GM21737 (cell line): ENCODE measurements around the gene HYAL1.
"Not testable (repeated sequence)": the region's sequence is repeated elsewhere in the genome, so short reads cannot be mapped to it uniquely, and the experiment has no call there.

Source experiments
- ATAC-seq: cut with Tn5 transposase; IDR thresholded peaks from one replicate; pipeline ENCODE4 v1.9.1; 2021; ENCODE audit warnings: mild to moderate bottlenecking, moderate library complexity; ENCODE audit not compliant: unreplicated experiment

The HYAL1 gene

GRCh38 chr3:50275141-50275995, 28.0 kb downstream of the HYAL1 start:
- ATAC-seq, result no peak

- ATAC-seq, result no peak
Observed at GRCh38 chr3:50274371-50275104, 28.8 kb downstream of the HYAL1 start.

GRCh38 chr3:50273689-50274065, 29.7 kb downstream of the HYAL1 start:
- no peak for ATAC-seq

- peak; percentile 87 for ATAC-seq
Observed at GRCh38 chr3:50272911-50273688, 30.3 kb downstream of the HYAL1 start.

- ATAC-seq, result not testable (repeated sequence)
Observed at GRCh38 chr3:50272538-50272910, 30.9 kb downstream of the HYAL1 start.

- no peak for ATAC-seq
Observed at GRCh38 chr3:50271314-50271936, 31.9 kb downstream of the HYAL1 start.

- ATAC-seq, result no peak
Observed at GRCh38 chr3:50270422-50271224, 32.8 kb downstream of the HYAL1 start.

- ATAC-seq, result no peak
Observed at GRCh38 chr3:50269977-50270413, 33.4 kb downstream of the HYAL1 start.

GRCh38 chr3:50269460-50269859, 33.9 kb downstream of the HYAL1 start:
- no peak for ATAC-seq

GRCh38 chr3:50268703-50269451, 34.5 kb downstream of the HYAL1 start, which contains the start of gene SEMA3B:
Gene SEMA3B, plus strand, starts transcription at chr3:50269147. Its CDS starts 94 bp downstream, at chr3:50269241.
- ATAC-seq, result no peak

- no peak for ATAC-seq
Observed at GRCh38 chr3:50268276-50268675, 35.1 kb downstream of the HYAL1 start.

- ATAC-seq, result no peak
Observed at GRCh38 chr3:50267280-50267913, 36.0 kb downstream of the HYAL1 start.

GRCh38 chr3:50266836-50267235, 36.5 kb downstream of the HYAL1 start:
- no peak for ATAC-seq

- ATAC-seq, result no peak
Observed at GRCh38 chr3:50266017-50266416, 37.4 kb downstream of the HYAL1 start.

- no peak for ATAC-seq
Observed at GRCh38 chr3:50265571-50265970, 37.8 kb downstream of the HYAL1 start.

- no peak for ATAC-seq
Observed at GRCh38 chr3:50264964-50265485, 38.3 kb downstream of the HYAL1 start.

GRCh38 chr3:50264383-50264963, 38.9 kb downstream of the HYAL1 start:
- no peak for ATAC-seq
